Measurements from ENCODE around the gene PLEKHN1.

PLEKHN1 gene

GRCh38 chr1:933603-933940 is 32.7 kb upstream of the PLEKHN1 start:
- Histone ChIP-seq H3K4me2 (ENCODE audit: low read depth, low read length) (no peak overlapping the region), H3K27ac (ENCODE audit: low read length) (no peak overlapping the region), H3K9me2 (replicated peaks; ENCODE audit: insufficient read depth, low read length) (no peaks in the 10 kb centered on the region), H3K79me2 (ENCODE audit: low read length) (no peaks in the 10 kb centered on the region), H3K36me3 (replicated peaks; ENCODE audit: insufficient read depth, low read length) (no peaks in the 10 kb centered on the region), H3K9me3 (replicated peaks; ENCODE audit: insufficient read depth, low read length) (no peaks in the 10 kb centered on the region), H3K27me3 (replicated peaks; ENCODE audit: insufficient read depth, low read length) (peaks cover 86% of the 10 kb centered on the region), H3F3A (ENCODE audit: insufficient read depth, low read length) (no peaks in the 10 kb centered on the region), H3K4me3 (ENCODE audit: low read length) (no peak overlapping the region), H3K9ac (ENCODE audit: low read length) (no peak overlapping the region), H3K4me1 (ENCODE audit: low read length) (no peaks in the 10 kb centered on the region), H4K20me1 (ENCODE audit: insufficient read depth, low read length) (no peaks in the 10 kb centered on the region), H2AFZ (ENCODE audit: low read length) (no peak overlapping the region)
- no peak for TF ChIP-seq EZH2 (optimal IDR thresholded peaks at IDR 0.05; ENCODE audit: low read depth, low read length)
- TF ChIP-seq EZH2phosphoT487 (IDR thresholded peaks at IDR 0.05; ENCODE audit: low read length) = no peak
- TF ChIP-seq, protein P1, sequence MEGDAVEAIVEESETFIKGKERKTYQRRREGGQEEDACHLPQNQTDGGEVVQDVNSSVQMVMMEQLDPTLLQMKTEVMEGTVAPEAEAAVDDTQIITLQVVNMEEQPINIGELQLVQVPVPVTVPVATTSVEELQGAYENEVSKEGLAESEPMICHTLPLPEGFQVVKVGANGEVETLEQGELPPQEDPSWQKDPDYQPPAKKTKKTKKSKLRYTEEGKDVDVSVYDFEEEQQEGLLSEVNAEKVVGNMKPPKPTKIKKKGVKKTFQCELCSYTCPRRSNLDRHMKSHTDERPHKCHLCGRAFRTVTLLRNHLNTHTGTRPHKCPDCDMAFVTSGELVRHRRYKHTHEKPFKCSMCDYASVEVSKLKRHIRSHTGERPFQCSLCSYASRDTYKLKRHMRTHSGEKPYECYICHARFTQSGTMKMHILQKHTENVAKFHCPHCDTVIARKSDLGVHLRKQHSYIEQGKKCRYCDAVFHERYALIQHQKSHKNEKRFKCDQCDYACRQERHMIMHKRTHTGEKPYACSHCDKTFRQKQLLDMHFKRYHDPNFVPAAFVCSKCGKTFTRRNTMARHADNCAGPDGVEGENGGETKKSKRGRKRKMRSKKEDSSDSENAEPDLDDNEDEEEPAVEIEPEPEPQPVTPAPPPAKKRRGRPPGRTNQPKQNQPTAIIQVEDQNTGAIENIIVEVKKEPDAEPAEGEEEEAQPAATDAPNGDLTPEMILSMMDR (IDR thresholded peaks at IDR 0.05; ENCODE audit: low read length) = no peak
- no peak for DNase-seq

DNA sequence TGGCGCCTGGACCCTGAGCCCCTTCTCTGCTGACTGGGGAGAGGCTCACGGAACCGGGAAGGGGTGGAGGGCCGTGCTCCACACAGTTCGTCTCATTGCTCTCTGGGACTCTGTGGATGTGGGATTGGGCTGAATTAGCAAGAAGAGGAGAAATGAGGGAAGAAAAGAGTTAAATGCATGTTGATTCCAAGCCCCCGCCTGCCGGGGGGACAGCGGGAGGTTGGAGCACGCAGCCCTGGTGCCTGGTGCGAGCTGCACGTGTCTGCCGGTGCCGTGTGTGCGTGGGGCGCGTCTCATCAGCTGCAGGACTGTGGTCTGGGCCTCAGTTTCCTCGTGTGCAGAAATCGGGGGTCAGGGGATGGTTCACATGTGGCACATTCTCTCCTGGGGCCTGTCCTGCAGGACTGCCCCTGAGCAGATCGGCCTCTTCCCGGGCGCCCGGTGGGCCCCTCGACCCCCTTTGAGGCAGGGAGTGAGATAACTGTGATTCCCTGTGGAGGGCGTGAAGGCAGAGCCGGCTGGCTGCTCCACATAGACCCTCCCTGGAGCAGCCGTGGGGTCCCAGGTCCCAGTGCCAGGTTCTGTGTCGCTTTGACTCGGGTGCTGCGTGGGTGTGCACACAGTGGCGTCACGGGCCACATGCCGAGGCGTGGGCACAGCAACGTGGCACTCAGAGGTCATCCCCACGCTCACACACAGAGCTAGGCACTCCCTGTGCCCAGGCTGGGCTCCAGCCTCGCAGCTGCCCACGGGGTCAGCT is 31.1 kb upstream of the PLEKHN1 start:
- H4K20me1 ChIP-seq (ENCODE audit: insufficient read depth, low read length) = no peaks in the 10 kb centered on the region
- peaks cover 84% of the 10 kb centered on the region for H3K27me3 ChIP-seq (replicated peaks; ENCODE audit: insufficient read depth, low read length)
- no peak overlapping the region for H3K9ac ChIP-seq (ENCODE audit: low read length)
- DNase-seq = no peak
- H3K27ac ChIP-seq (ENCODE audit: low read length) = no peak overlapping the region
- H2AFZ ChIP-seq (ENCODE audit: low read length) = no peak overlapping the region
- no peak overlapping the region for H3K4me2 ChIP-seq (ENCODE audit: low read depth, low read length)
- H3K9me2 ChIP-seq (replicated peaks; ENCODE audit: insufficient read depth, low read length) = no peaks in the 10 kb centered on the region
- TF ChIP-seq EZH2 (optimal IDR thresholded peaks at IDR 0.05; ENCODE audit: low read depth, low read length) (no peak), EZH2phosphoT487 (IDR thresholded peaks at IDR 0.05; ENCODE audit: low read length) (no peak)
- TF ChIP-seq, protein P1 (IDR thresholded peaks at IDR 0.05; ENCODE audit: low read length) = no peak
- no peaks in the 10 kb centered on the region for H3K36me3 ChIP-seq (replicated peaks; ENCODE audit: insufficient read depth, low read length)
- no peaks in the 10 kb centered on the region for H3K79me2 ChIP-seq (ENCODE audit: low read length)
- no peaks in the 10 kb centered on the region for H3K4me1 ChIP-seq (ENCODE audit: low read length)
- H3K9me3 ChIP-seq (replicated peaks; ENCODE audit: insufficient read depth, low read length) = no peaks in the 10 kb centered on the region
- H3K4me3 ChIP-seq (ENCODE audit: low read length) = no peak overlapping the region
- H3F3A ChIP-seq (ENCODE audit: insufficient read depth, low read length) = no peaks in the 10 kb centered on the region

- no peaks in the 10 kb centered on the region for H3F3A ChIP-seq (ENCODE audit: insufficient read depth, low read length)
- no peak overlapping the region for H2AFZ ChIP-seq (ENCODE audit: low read length)
- H3K9ac ChIP-seq (ENCODE audit: low read length) = no peak overlapping the region
- H3K27me3 ChIP-seq (replicated peaks; ENCODE audit: insufficient read depth, low read length) = peaks cover 84% of the 10 kb centered on the region
- no peak overlapping the region for H3K4me3 ChIP-seq (ENCODE audit: low read length)
- TF ChIP-seq, protein P1 (IDR thresholded peaks at IDR 0.05; ENCODE audit: low read length) = no peak
- TF ChIP-seq EZH2 (optimal IDR thresholded peaks at IDR 0.05; ENCODE audit: low read depth, low read length) (no peak), EZH2phosphoT487 (IDR thresholded peaks at IDR 0.05; ENCODE audit: low read length) (no peak)
- no peaks in the 10 kb centered on the region for H3K9me3 ChIP-seq (replicated peaks; ENCODE audit: insufficient read depth, low read length)
- no peaks in the 10 kb centered on the region for H3K9me2 ChIP-seq (replicated peaks; ENCODE audit: insufficient read depth, low read length)
- no peak for DNase-seq
- H3K4me2 ChIP-seq (ENCODE audit: low read depth, low read length) = no peak overlapping the region
- H3K4me1 ChIP-seq (ENCODE audit: low read length) = peaks cover 5% of the 10 kb centered on the region; the same call in 1 of the 2 replicates
- no peak overlapping the region for H3K27ac ChIP-seq (ENCODE audit: low read length)
- no peaks in the 10 kb centered on the region for H3K79me2 ChIP-seq (ENCODE audit: low read length)
- H3K36me3 ChIP-seq (replicated peaks; ENCODE audit: insufficient read depth, low read length) = no peaks in the 10 kb centered on the region
- H4K20me1 ChIP-seq (ENCODE audit: insufficient read depth, low read length) = peaks cover 1% of the 10 kb centered on the region; the same call in 1 of the 2 replicates
Observed at GRCh38 chr1:935751-936231, 30.5 kb upstream of the PLEKHN1 start.
